Fibroblast of lung (primary cell): ENCODE results near the gene RAB31. TPM values are rescaled to one million over a fixed set of nuclear protein-coding genes. Genes with fewer than 3 reads are reported as not detected.
A peak's percentile ranks its signal among the peaks of the same experiment; 100 is the strongest.

Experiments
- DNase-seq, 2 donors: peaks; one replicate each; pipeline versions ENCODE4 v3.0.0 to v3.0.0-alpha.2; 2010; ENCODE audit warnings: low read depth in 2 of 2
- H2AFZ ChIP-seq: 2 replicates; pipeline ENCODE4 v1.5.1; 2012; ENCODE audit warnings: low read length, control low read depth, inconsistent platforms
- H3K27ac ChIP-seq: 2 replicates; pipeline ENCODE4 v1.5.1; 2011; ENCODE audit warnings: low read length, control low read depth; ENCODE audit not compliant: insufficient read depth
- H3K27me3 ChIP-seq: 2 replicates; pipeline ENCODE4 v1.5.1; 2011; ENCODE audit warnings: mild to moderate bottlenecking, low read length; ENCODE audit not compliant: control insufficient read depth, insufficient read depth
- H3K36me3 ChIP-seq: 2 replicates; pipeline ENCODE4 v1.5.1; 2011; ENCODE audit warnings: low read length; ENCODE audit not compliant: control insufficient read depth, insufficient read depth
- H3K4me1 ChIP-seq: 2 replicates; pipeline ENCODE4 v1.5.1; 2011; ENCODE audit warnings: low read length; ENCODE audit not compliant: control insufficient read depth, insufficient read depth; ENCODE audit errors: extremely low read depth
- H3K4me2 ChIP-seq: 2 replicates; pipeline ENCODE4 v1.5.1; 2011; ENCODE audit warnings: low read length, control low read depth; ENCODE audit not compliant: insufficient read depth; ENCODE audit errors: extremely low read depth
- H3K4me3 ChIP-seq, 4 experiments: fragments of 200-600 bp in 1 of 4; sonication (generic) in 1 of 4; replicated peaks in 1 of 4; 2 replicates each; pipeline ENCODE4 v1.5.1; 2011 to 2016; ENCODE audit warnings: low read length in 4 of 4, low read depth in 3 of 4, mild to moderate bottlenecking in 3 of 4, control low read depth in 2 of 4, inconsistent platforms in 1 of 4, mixed read lengths in 1 of 4; ENCODE audit not compliant: insufficient read depth in 1 of 4; ENCODE audit errors: control extremely low read depth in 1 of 4
- H3K79me2 ChIP-seq: 2 replicates; pipeline ENCODE4 v1.5.1; 2012; ENCODE audit warnings: mild to moderate bottlenecking, low read length, inconsistent platforms; ENCODE audit not compliant: control insufficient read depth, insufficient read depth
- H3K9ac ChIP-seq: 2 replicates; pipeline ENCODE4 v1.5.1; 2011; ENCODE audit warnings: mild to moderate bottlenecking, low read length, control low read depth; ENCODE audit not compliant: insufficient read depth
- H3K9me3 ChIP-seq: 2 replicates; pipeline ENCODE4 v1.5.1; 2012; ENCODE audit warnings: low read depth, low read length; ENCODE audit not compliant: control insufficient read depth, insufficient read depth
- H4K20me1 ChIP-seq: 2 replicates; pipeline ENCODE4 v1.5.1; 2011; ENCODE audit warnings: low read length; ENCODE audit not compliant: control insufficient read depth, insufficient read depth; ENCODE audit errors: extremely low read depth
- EZH2 ChIP-seq: IDR thresholded peaks from 2 replicates; pipeline ENCODE4 v1.5.1; 2012; ENCODE audit warnings: low read length, control low read depth, mild to moderate bottlenecking; ENCODE audit errors: missing control alignments
- polyA plus RNA-seq, 2 donors: library from polyadenylated mRNA; depleted of rRNA in 1 of 2; stranded (reverse) in 1 of 2; unstranded in 1 of 2; fragments of >200 nt; gene quantifications; 2 replicates each; pipeline ENCODE4 v1.2.1, GENCODE V29; 2011 to 2012; ENCODE audit warnings: missing spikeins in 1 of 2
- total RNA-seq: library from RNA; depleted of rRNA; stranded (reverse); fragments of >200 nt; gene quantifications from 2 replicates; pipeline ENCODE4 v1.2.1, GENCODE V29; 2014
- TF ChIP-seq, protein P1 (sequence below), 2 donors: IDR thresholded peaks in 1 of 2; conservative IDR thresholded peaks in 1 of 2; 1 replicate in 1 of 2; 2 replicates in 1 of 2; pipeline ENCODE4 v1.5.1; 2011 to 2012; ENCODE audit warnings: low read length in 2 of 2, control low read depth in 1 of 2, inconsistent platforms in 1 of 2, low read depth in 1 of 2, mild to moderate bottlenecking in 1 of 2

Gene RAB31
- total and polyA plus RNA-seq, 2 donors (not counting 1 experiment from before 2014, with no cell fraction given), result 29.6 to 47.1 TPM

DNA sequence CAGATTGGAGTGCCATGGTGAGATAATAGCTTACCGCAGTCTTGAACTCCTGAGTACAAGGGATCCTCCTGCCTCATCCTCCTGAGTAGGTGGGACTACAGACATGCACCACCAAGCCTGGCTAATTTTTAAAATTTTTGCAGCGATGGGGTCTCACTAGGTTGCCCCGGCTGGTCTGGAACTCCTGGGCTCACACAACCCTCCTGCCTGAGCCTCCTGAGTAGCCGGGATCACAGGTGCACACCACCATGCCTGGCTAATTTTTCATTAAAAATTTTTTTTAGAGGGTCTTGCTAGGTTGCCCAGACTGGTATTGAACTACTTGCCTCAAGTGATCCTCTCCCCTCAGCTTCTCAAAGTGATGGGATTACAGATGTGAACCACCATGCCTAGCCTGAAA is 27.8 kb downstream of the RAB31 start:
- Histone ChIP-seq H3K79me2 (no peaks in the 10 kb centered on the region), H3K36me3 (no peaks in the 10 kb centered on the region), H3K9me3 (no peaks in the 10 kb centered on the region)

DNA sequence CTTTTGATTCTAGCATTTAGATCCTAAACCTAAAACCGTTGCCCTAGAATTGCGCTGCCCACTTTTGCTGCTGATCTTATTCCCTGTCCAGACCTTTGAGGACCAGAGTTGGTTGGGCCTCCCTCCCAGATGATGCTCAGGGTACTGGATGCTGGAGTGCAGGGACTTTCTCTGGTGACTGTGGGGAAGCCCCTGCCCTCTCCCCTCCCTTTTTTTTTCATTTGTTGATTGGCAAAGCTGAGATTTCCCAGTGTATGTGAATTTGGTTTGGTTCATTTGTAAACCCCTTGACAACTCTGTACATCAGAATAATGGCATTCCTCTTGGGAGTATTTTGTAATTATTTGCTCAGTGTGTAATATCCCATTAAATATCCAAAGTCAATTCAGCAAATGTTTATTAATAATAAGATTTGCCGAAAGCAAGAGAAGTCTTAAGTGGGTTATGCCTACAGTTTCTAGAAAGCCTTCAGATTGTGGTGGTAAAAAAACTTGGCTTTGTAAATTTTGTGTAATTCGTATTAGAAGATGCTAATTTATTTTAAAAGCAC is 28.3 kb downstream of the RAB31 start:
- no peaks in the 10 kb centered on the region for H3K79me2 ChIP-seq
- no peak overlapping the region for H3K4me3 ChIP-seq
- no peak overlapping the region for H2AFZ ChIP-seq
- H3K36me3 ChIP-seq, result no peaks in the 10 kb centered on the region
- TF ChIP-seq EZH2, result no peak
- TF ChIP-seq, protein P1, sequence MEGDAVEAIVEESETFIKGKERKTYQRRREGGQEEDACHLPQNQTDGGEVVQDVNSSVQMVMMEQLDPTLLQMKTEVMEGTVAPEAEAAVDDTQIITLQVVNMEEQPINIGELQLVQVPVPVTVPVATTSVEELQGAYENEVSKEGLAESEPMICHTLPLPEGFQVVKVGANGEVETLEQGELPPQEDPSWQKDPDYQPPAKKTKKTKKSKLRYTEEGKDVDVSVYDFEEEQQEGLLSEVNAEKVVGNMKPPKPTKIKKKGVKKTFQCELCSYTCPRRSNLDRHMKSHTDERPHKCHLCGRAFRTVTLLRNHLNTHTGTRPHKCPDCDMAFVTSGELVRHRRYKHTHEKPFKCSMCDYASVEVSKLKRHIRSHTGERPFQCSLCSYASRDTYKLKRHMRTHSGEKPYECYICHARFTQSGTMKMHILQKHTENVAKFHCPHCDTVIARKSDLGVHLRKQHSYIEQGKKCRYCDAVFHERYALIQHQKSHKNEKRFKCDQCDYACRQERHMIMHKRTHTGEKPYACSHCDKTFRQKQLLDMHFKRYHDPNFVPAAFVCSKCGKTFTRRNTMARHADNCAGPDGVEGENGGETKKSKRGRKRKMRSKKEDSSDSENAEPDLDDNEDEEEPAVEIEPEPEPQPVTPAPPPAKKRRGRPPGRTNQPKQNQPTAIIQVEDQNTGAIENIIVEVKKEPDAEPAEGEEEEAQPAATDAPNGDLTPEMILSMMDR (conservative IDR thresholded peaks at IDR 0.05 in 1 of 2, IDR thresholded peaks at IDR 0.05 in 1 of 2; ENCODE audit: low read depth in 1 of 2, low read length in 2 of 2), result no peak
- no peak overlapping the region for H3K9ac ChIP-seq
- no peak overlapping the region for H3K27ac ChIP-seq
- H4K20me1 ChIP-seq, result no peaks in the 10 kb centered on the region
- peaks cover 3% of the 10 kb centered on the region for H3K27me3 ChIP-seq
- no peaks in the 10 kb centered on the region for H3K9me3 ChIP-seq
- H3K4me2 ChIP-seq, result no peak overlapping the region
- no peak for DNase-seq
- no peaks in the 10 kb centered on the region for H3K4me1 ChIP-seq

More for the DNA sequence above, 27.8 kb downstream of the RAB31 start:
- Histone ChIP-seq H3K4me3 (no peak overlapping the region), H3K4me1 (no peaks in the 10 kb centered on the region), H2AFZ (no peak overlapping the region), H3K4me2 (no peak overlapping the region), H3K27me3 (peaks cover 3% of the 10 kb centered on the region), H4K20me1 (no peaks in the 10 kb centered on the region), H3K9ac (no peak overlapping the region), H3K27ac (no peak overlapping the region)
- DNase-seq, result no peak
- TF ChIP-seq EZH2, result no peak
- TF ChIP-seq, protein P1 (conservative IDR thresholded peaks at IDR 0.05 in 1 of 2, IDR thresholded peaks at IDR 0.05 in 1 of 2; ENCODE audit: low read depth in 1 of 2, low read length in 2 of 2), result no peak

DNA sequence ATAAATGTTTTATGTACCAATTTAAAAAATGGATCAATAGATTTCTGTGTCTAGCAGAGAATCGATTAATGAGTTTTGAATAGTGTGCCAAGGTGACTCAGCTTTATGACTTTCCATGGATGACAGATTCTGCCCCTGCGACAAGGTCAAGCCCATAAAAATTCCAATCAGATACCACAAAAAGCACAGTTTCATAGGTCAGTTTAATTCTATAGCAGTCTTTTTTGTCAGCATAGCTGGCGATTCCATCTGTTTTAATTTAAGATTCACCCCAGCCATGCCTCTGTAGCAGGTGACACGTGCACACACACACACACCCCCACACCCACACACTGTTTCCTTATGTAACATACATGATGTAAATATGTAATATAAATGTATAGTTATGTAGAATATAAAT is 28.9 kb downstream of the RAB31 start:
- peak in 1 of 2 donors; percentile 32 for DNase-seq
- Histone ChIP-seq H3K27ac (no peak overlapping the region), H3K4me1 (peaks cover 3% of the 10 kb centered on the region), H3K4me3 (no peak overlapping the region), H2AFZ (no peak overlapping the region), H4K20me1 (no peaks in the 10 kb centered on the region), H3K9me3 (no peaks in the 10 kb centered on the region), H3K79me2 (no peaks in the 10 kb centered on the region), H3K9ac (no peak overlapping the region), H3K4me2 (no peak overlapping the region), H3K36me3 (no peaks in the 10 kb centered on the region), H3K27me3 (peaks cover 3% of the 10 kb centered on the region)
- TF ChIP-seq EZH2, result no peak
- TF ChIP-seq, protein P1 (conservative IDR thresholded peaks at IDR 0.05 in 1 of 2, IDR thresholded peaks at IDR 0.05 in 1 of 2; ENCODE audit: low read depth in 1 of 2, low read length in 2 of 2), result no peak
